Trophoblast cell (in vitro differentiated cells and primary cell): ENCODE measurements around the gene PCYT2.

Experiments
- DNase-seq, 2 donors: peaks; one replicate each; pipeline ENCODE4 v3.0.0-alpha.2; 2016
- H2AFZ ChIP-seq: 2 replicates; pipeline ENCODE4 v1.6.1; 2013; ENCODE audit warnings: low read length, moderate library complexity, mild to moderate bottlenecking; ENCODE audit not compliant: insufficient read depth, poor library complexity
- H2AK5ac ChIP-seq: 2 replicates; pipeline ENCODE4 v1.6.1; 2013; ENCODE audit warnings: mild to moderate bottlenecking, low read length
- H2BK120ac ChIP-seq: 2 replicates; pipeline ENCODE4 v1.6.1; 2013; ENCODE audit warnings: low read length, mild to moderate bottlenecking, moderate library complexity; ENCODE audit not compliant: insufficient read depth, poor library complexity
- H2BK12ac ChIP-seq: 2 replicates; pipeline ENCODE4 v1.6.1; 2013; ENCODE audit warnings: mild to moderate bottlenecking, low read length, moderate library complexity
- H2BK5ac ChIP-seq: 2 replicates; pipeline ENCODE4 v1.6.1; 2013; ENCODE audit warnings: low read length, low read depth, moderate library complexity, mild to moderate bottlenecking; ENCODE audit not compliant: poor library complexity
- H3K14ac ChIP-seq: 2 replicates; pipeline ENCODE4 v1.6.1; 2013; ENCODE audit warnings: mild to moderate bottlenecking, low read length
- H3K18ac ChIP-seq: 2 replicates; pipeline ENCODE4 v1.6.1; 2013; ENCODE audit warnings: mild to moderate bottlenecking, low read length
- H3K23ac ChIP-seq: 2 replicates; pipeline ENCODE4 v1.6.1; 2013; ENCODE audit warnings: low read length
- H3K27ac ChIP-seq: 2 replicates; pipeline ENCODE4 v1.5.1; 2013; ENCODE audit warnings: low read depth, mild to moderate bottlenecking, inconsistent platforms, low read length, moderate library complexity
- H3K27me3 ChIP-seq: 2 replicates; pipeline ENCODE4 v1.6.1; 2013; ENCODE audit warnings: inconsistent platforms, mild to moderate bottlenecking, low read length, moderate library complexity; ENCODE audit not compliant: insufficient read depth
- H3K36me3 ChIP-seq, 2 experiments: 1 replicate in 1 of 2; 2 replicates in 1 of 2; pipeline ENCODE4 v1.6.1; 2013; ENCODE audit warnings: low read length in 2 of 2, mild to moderate bottlenecking in 2 of 2, moderate library complexity in 1 of 2; ENCODE audit not compliant: insufficient read depth in 2 of 2, control insufficient read depth in 1 of 2
- H3K4ac ChIP-seq: 2 replicates; pipeline ENCODE4 v1.6.1; 2013; ENCODE audit warnings: low read depth, mild to moderate bottlenecking, low read length, moderate library complexity
- H3K4me1 ChIP-seq, 2 experiments: 1 replicate in 1 of 2; 2 replicates in 1 of 2; pipeline ENCODE4 v1.6.1; 2013; ENCODE audit warnings: low read length in 2 of 2, mild to moderate bottlenecking in 2 of 2, moderate library complexity in 1 of 2; ENCODE audit not compliant: insufficient read depth in 2 of 2, control insufficient read depth in 1 of 2
- H3K4me2 ChIP-seq: 2 replicates; pipeline ENCODE4 v1.6.1; 2013; ENCODE audit warnings: inconsistent platforms, mild to moderate bottlenecking, low read length, moderate library complexity
- H3K4me3 ChIP-seq: 2 replicates; pipeline ENCODE4 v1.5.1; 2013; ENCODE audit warnings: mild to moderate bottlenecking, low read depth, low read length, inconsistent platforms
- H3K79me1 ChIP-seq: one replicate; pipeline ENCODE4 v1.6.1; 2013; ENCODE audit warnings: low read length
- H3K79me2 ChIP-seq: 2 replicates; pipeline ENCODE4 v1.6.1; 2013; ENCODE audit warnings: low read length, mild to moderate bottlenecking; ENCODE audit not compliant: control insufficient read depth, insufficient read depth, poor library complexity
- H3K9ac ChIP-seq: 2 replicates; pipeline ENCODE4 v1.6.1; 2013; ENCODE audit warnings: mild to moderate bottlenecking, low read length
- H3K9me3 ChIP-seq: 2 replicates; pipeline ENCODE4 v1.6.1; 2013; ENCODE audit warnings: low read depth, mild to moderate bottlenecking, control low read depth, inconsistent platforms, low read length; ENCODE audit not compliant: insufficient read depth
- H4K12ac ChIP-seq: 2 replicates; pipeline ENCODE4 v1.6.1; 2013; ENCODE audit warnings: low read depth, mild to moderate bottlenecking, low read length, moderate library complexity
- H4K8ac ChIP-seq: 2 replicates; pipeline ENCODE4 v1.6.1; 2013; ENCODE audit warnings: low read depth, mild to moderate bottlenecking, low read length, moderate library complexity
- H4K91ac ChIP-seq: one replicate; pipeline ENCODE4 v1.6.1; 2013; ENCODE audit warnings: low read depth, mild to moderate bottlenecking, low read length, moderate library complexity
- WGBS: extraction: QIAGEN DNeasy Blood & Tissue Kit; methylation state at CpG from one replicate; pipeline ENCODE4 v1.1.7; 2013; ENCODE audit warnings: missing lambda C conversion rate; ENCODE audit not compliant: insufficient read length, insufficient coverage; ENCODE audit errors: extremely low coverage; 5-methylcytosine and 5-hydroxymethylcytosine counted together

Gene PCYT2

GRCh38 chr17:81916234-81917001 is 5.2 kb upstream of the PCYT2 start:
- no peaks in the 10 kb centered on the region for H3K27me3 ChIP-seq
- peaks cover 5% of the 10 kb centered on the region for H3K79me1 ChIP-seq
- peak; percentile 83 to 87 for DNase-seq
- no peak overlapping the region for H3K14ac ChIP-seq
- H3K4me1 ChIP-seq: peaks cover 0 to 5% of the 10 kb centered on the region in 2 experiments
- peaks cover 2% of the 10 kb centered on the region for H3K9me3 ChIP-seq
- peak overlapping the region; percentile 95 for H3K4me2 ChIP-seq
- no peak overlapping the region for H3K18ac ChIP-seq
- no peak overlapping the region for H2AK5ac ChIP-seq
- no peak overlapping the region for H4K8ac ChIP-seq
- no CpG with 5 or more reads among the region's 21 CpGs for WGBS
- H3K27ac ChIP-seq: no peak overlapping the region
- H3K36me3 ChIP-seq: peaks cover 63 to 66% of the 10 kb centered on the region in 2 experiments
- H3K79me2 ChIP-seq: peaks cover 5% of the 10 kb centered on the region
- no peak overlapping the region for H2BK120ac ChIP-seq
- H2AFZ ChIP-seq: no peak overlapping the region
- H2BK12ac ChIP-seq: no peak overlapping the region
- H3K9ac ChIP-seq: no peak overlapping the region
- no peak overlapping the region for H3K4me3 ChIP-seq
- H3K4ac ChIP-seq: peak overlapping the region; percentile 20
- no peak overlapping the region for H2BK5ac ChIP-seq
- H3K23ac ChIP-seq: no peak overlapping the region
- H4K91ac ChIP-seq: no peak overlapping the region
- no peak overlapping the region for H4K12ac ChIP-seq

- Histone ChIP-seq H3K27ac (no peak overlapping the region), H3K79me2 (peaks cover 8% of the 10 kb centered on the region), H3K18ac (no peak overlapping the region), H3K4ac (no peak overlapping the region), H4K8ac (no peak overlapping the region), H2AK5ac (no peak overlapping the region), H3K27me3 (no peaks in the 10 kb centered on the region), H3K36me3 (peaks cover 53 to 56% of the 10 kb centered on the region in 2 experiments), H4K12ac (no peak overlapping the region), H3K4me1 (peaks cover 2 to 6% of the 10 kb centered on the region in 2 experiments), H2BK12ac (no peak overlapping the region), H3K23ac (no peak overlapping the region), H3K14ac (no peak overlapping the region), H3K9ac (no peak overlapping the region), H2BK5ac (no peak overlapping the region), H2BK120ac (no peak overlapping the region), H3K4me2 (no peak overlapping the region), H3K79me1 (peaks cover 9% of the 10 kb centered on the region), H4K91ac (no peak overlapping the region), H2AFZ (no peak overlapping the region), H3K4me3 (no peak overlapping the region), H3K9me3 (no peaks in the 10 kb centered on the region)
- whole genome bisulfite sequencing: no CpG with 5 or more reads among the region's 12 CpGs
- DNase-seq: no peak
Measured at GRCh38 chr17:81915331-81915730, 4.1 kb upstream of the PCYT2 start.

GRCh38 chr17:81914103-81914850 is 3.1 kb upstream of the PCYT2 start:
- no peak overlapping the region for H2AFZ ChIP-seq

DNA sequence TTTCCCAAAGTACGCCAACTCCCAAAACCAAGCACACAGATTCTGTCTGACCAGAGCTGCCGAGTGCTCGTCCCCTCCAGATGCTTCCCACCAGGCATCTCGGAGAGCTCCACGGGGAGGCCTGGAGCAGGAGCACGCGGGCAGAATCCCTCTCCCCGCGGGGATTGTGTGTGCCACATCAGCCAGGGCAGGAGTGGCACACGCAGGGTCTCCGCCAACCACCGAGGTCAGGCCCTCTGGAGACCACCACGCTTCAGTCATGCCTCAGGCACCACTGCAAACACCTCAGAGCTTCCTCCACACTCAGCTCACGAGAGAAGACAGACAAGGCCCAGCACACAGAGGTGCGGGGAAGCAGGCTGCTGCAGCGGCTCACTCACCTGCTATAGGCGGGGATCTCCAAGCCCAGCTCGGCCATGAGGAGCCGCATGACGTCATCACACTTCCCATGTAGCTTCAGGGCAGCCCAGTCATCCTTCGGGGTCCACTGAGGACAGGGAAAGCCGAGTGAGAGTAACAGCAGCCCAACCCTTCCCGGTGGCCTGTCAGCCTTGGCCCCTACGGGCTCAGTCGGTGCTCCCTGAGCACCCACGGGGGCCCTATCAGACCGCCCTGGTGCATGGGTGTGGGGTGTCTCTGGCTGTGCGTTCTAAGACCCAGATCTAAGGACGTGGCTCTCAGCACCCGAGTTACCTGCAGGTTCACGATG is 2.3 kb upstream of the PCYT2 start:
- H3K27ac ChIP-seq: no peak overlapping the region
- no peaks in the 10 kb centered on the region for H3K9me3 ChIP-seq
- H2AFZ ChIP-seq: no peak overlapping the region
- H2BK5ac ChIP-seq: no peak overlapping the region
- peaks cover 50% of the 10 kb centered on the region in 2 experiments for H3K36me3 ChIP-seq
- peak overlapping the region; percentile 9 for H3K9ac ChIP-seq
- peaks cover 6 to 11% of the 10 kb centered on the region in 2 experiments for H3K4me1 ChIP-seq
- DNase-seq: peak in 1 of 2 donors; percentile 17
- H3K79me2 ChIP-seq: peaks cover 10% of the 10 kb centered on the region
- no peaks in the 10 kb centered on the region for H3K27me3 ChIP-seq
- no peak overlapping the region for H2AK5ac ChIP-seq
- no peak overlapping the region for H3K4ac ChIP-seq
- no peak overlapping the region for H2BK120ac ChIP-seq
- no CpG with 5 or more reads among the region's 31 CpGs for WGBS
- no peak overlapping the region for H4K12ac ChIP-seq
- no peak overlapping the region for H3K4me3 ChIP-seq
- H3K23ac ChIP-seq: no peak overlapping the region
- H2BK12ac ChIP-seq: no peak overlapping the region
- no peak overlapping the region for H3K4me2 ChIP-seq
- no peak overlapping the region for H4K8ac ChIP-seq
- no peak overlapping the region for H3K14ac ChIP-seq
- H4K91ac ChIP-seq: no peak overlapping the region
- H3K79me1 ChIP-seq: peaks cover 9% of the 10 kb centered on the region
- no peak overlapping the region for H3K18ac ChIP-seq

More at GRCh38 chr17:81914103-81914850, 3.1 kb upstream of the PCYT2 start:
- Histone ChIP-seq H4K12ac (no peak overlapping the region), H2BK5ac (no peak overlapping the region), H3K14ac (no peak overlapping the region), H4K91ac (no peak overlapping the region), H2BK120ac (no peak overlapping the region), H3K79me1 (peaks cover 9% of the 10 kb centered on the region), H2BK12ac (no peak overlapping the region), H3K9me3 (no peaks in the 10 kb centered on the region), H3K4me2 (no peak overlapping the region), H3K4me1 (peaks cover 6 to 11% of the 10 kb centered on the region in 2 experiments), H3K27me3 (no peaks in the 10 kb centered on the region), H3K23ac (no peak overlapping the region), H3K4me3 (peak overlapping the region; percentile 30), H3K4ac (no peak overlapping the region), H3K79me2 (peaks cover 10% of the 10 kb centered on the region), H4K8ac (no peak overlapping the region), H3K27ac (no peak overlapping the region), H3K9ac (no peak overlapping the region), H2AK5ac (no peak overlapping the region), H3K18ac (no peak overlapping the region), H3K36me3 (peaks cover 47 to 49% of the 10 kb centered on the region in 2 experiments)
- no CpG with 5 or more reads among the region's 36 CpGs for WGBS
- no peak for DNase-seq
